ENCODE data around the gene HDHD5.

Gene HDHD5

GRCh38 chr22:17105143-17106129 is 53.6 kb downstream of the HDHD5 start:
- DNase-seq (ENCODE audit: low read depth), result no peak

- DNase-seq (ENCODE audit: low read depth), result no peak
Observed at GRCh38 chr22:17104336-17104935, 54.6 kb downstream of the HDHD5 start.

GRCh38 chr22:17103351-17103750 is 55.7 kb downstream of the HDHD5 start:
- DNase-seq (ENCODE audit: low read depth), result no peak

GRCh38 chr22:17102297-17102667 is 56.8 kb downstream of the HDHD5 start:
- no peak for DNase-seq (ENCODE audit: low read depth)

GRCh38 chr22:17101475-17102296 is 57.4 kb downstream of the HDHD5 start:
- DNase-seq (ENCODE audit: low read depth), result no peak

- DNase-seq (ENCODE audit: low read depth), result no peak
Observed at GRCh38 chr22:17100621-17101020, 58.5 kb downstream of the HDHD5 start.

GRCh38 chr22:17098379-17098819 is 60.7 kb downstream of the HDHD5 start:
- no peak for DNase-seq (ENCODE audit: low read depth)

GRCh38 chr22:17097701-17098100 is 61.4 kb downstream of the HDHD5 start:
- DNase-seq (ENCODE audit: low read depth), result no peak

GRCh38 chr22:17097062-17097461 is 62.0 kb downstream of the HDHD5 start:
- DNase-seq (ENCODE audit: low read depth), result no peak

GRCh38 chr22:17096071-17096470 is 63.0 kb downstream of the HDHD5 start:
- no peak for DNase-seq (ENCODE audit: low read depth)

GRCh38 chr22:17095538-17095937 is 63.5 kb downstream of the HDHD5 start:
- no peak for DNase-seq (ENCODE audit: low read depth)

GRCh38 chr22:17093081-17093480 is 66.0 kb downstream of the HDHD5 start:
- DNase-seq (ENCODE audit: low read depth), result no peak

- DNase-seq (ENCODE audit: low read depth), result no peak
Observed at GRCh38 chr22:17091851-17092250, 67.2 kb downstream of the HDHD5 start.

GRCh38 chr22:17090550-17090949 is 68.5 kb downstream of the HDHD5 start:
- DNase-seq (ENCODE audit: low read depth), result no peak

Measured in stromal cell of bone marrow (primary cell).